OCI-LY1 (cell line): Measurements from ENCODE around the gene MID1.

ENCODE experiments used
- EZH2 ChIP-seq: fragments of 200-600 bp; sonication (generic), shearing (Covaris generic); IDR thresholded peaks from 2 replicates; pipeline ENCODE4 v1.8.0; 2017; ENCODE audit warnings: borderline replicate concordance, mixed run types, mild to moderate bottlenecking, antibody characterized with exemption, low read length, moderate library complexity, mixed read lengths
- TF ChIP-seq, protein P1 (sequence below): fragments of 200-600 bp; sonication (generic), shearing (Covaris generic); IDR thresholded peaks from 2 replicates; pipeline ENCODE4 v1.5.1; 2017; ENCODE audit warnings: mild to moderate bottlenecking, antibody characterized with exemption, low read length, moderate library complexity, mixed read lengths

DNA sequence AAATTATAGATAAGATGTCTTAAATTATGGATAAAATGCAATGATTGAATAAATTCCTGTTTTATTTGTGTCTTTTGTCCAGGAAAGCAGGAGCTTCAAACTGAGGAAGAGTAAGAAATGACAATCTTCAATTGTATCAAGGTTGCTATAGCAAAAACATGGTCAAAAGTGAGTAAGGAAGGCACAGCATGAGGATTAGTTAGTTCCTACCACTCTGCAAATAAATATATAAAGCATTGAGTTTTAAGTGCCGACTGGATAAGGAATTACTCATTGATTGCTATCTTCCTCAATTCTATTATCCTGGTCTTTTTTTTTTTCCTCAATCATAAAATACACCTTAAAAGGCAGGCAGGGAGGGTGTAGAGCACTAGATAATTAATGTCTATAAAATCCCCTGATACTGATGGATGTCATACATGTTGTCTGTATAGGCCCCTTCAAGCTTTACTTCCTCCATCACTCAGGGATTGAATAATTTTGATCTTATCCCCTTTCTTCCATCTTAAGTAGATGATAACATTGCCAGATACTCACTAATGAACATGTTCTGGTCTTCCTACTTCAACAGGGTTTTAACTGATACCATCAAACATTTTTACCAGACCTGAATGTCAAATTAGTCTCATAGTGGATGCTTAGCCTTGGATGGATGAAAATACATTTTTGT, 86.6 kb downstream of the MID1 start:
- TF ChIP-seq, protein P1, sequence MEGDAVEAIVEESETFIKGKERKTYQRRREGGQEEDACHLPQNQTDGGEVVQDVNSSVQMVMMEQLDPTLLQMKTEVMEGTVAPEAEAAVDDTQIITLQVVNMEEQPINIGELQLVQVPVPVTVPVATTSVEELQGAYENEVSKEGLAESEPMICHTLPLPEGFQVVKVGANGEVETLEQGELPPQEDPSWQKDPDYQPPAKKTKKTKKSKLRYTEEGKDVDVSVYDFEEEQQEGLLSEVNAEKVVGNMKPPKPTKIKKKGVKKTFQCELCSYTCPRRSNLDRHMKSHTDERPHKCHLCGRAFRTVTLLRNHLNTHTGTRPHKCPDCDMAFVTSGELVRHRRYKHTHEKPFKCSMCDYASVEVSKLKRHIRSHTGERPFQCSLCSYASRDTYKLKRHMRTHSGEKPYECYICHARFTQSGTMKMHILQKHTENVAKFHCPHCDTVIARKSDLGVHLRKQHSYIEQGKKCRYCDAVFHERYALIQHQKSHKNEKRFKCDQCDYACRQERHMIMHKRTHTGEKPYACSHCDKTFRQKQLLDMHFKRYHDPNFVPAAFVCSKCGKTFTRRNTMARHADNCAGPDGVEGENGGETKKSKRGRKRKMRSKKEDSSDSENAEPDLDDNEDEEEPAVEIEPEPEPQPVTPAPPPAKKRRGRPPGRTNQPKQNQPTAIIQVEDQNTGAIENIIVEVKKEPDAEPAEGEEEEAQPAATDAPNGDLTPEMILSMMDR = no peak
- TF ChIP-seq EZH2 = no peak
